ENCODE results near the gene DCAF11. TPM values are rescaled to one million over a fixed set of nuclear protein-coding genes. Genes with fewer than 3 reads are reported as not detected.
A peak's percentile ranks its signal among the peaks of the same experiment; 100 is the strongest.

Gene DCAF11
- total RNA-seq, 1 donor from 2014 or later: 64.9 TPM

DNA sequence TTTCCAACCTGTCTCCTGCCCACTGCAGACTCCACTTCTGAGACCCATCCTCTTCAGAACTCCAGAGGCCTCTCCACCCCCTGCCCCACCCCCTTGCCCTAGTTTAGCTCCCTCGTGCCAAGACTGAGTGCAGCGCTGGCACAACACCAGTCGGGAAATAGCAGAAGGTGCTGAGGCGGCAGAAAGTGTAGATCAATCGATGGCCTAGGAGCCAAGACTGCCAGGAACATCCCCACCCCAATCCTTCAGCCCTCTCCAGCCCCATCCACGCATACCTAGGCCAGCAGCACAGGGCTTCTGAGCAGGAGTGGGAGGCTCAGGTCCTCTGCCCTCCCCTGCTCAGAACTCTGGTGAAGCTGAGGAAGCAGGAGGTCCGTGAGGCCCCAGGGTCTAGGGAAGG lies 42.1 kb upstream of the DCAF11 start:
- intact Hi-C loops (cut with DNase I): no loop called here
- H3K4me3 ChIP-seq: no peak overlapping the region
- no peaks in the 10 kb centered on the region for H3K4me1 ChIP-seq
- DNase-seq (peak; percentile 34), ATAC-seq (peak in 1 of 2 donors; percentile 6)
- TF ChIP-seq, protein P1, sequence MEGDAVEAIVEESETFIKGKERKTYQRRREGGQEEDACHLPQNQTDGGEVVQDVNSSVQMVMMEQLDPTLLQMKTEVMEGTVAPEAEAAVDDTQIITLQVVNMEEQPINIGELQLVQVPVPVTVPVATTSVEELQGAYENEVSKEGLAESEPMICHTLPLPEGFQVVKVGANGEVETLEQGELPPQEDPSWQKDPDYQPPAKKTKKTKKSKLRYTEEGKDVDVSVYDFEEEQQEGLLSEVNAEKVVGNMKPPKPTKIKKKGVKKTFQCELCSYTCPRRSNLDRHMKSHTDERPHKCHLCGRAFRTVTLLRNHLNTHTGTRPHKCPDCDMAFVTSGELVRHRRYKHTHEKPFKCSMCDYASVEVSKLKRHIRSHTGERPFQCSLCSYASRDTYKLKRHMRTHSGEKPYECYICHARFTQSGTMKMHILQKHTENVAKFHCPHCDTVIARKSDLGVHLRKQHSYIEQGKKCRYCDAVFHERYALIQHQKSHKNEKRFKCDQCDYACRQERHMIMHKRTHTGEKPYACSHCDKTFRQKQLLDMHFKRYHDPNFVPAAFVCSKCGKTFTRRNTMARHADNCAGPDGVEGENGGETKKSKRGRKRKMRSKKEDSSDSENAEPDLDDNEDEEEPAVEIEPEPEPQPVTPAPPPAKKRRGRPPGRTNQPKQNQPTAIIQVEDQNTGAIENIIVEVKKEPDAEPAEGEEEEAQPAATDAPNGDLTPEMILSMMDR (IDR thresholded peaks at IDR 0.05): no peak
- no peaks in the 10 kb centered on the region for H3K36me3 ChIP-seq
- H3K27me3 ChIP-seq (ENCODE audit: low read depth): no peaks in the 10 kb centered on the region
- H3K9me3 ChIP-seq: no peaks in the 10 kb centered on the region
- H3K27ac ChIP-seq: no peak overlapping the region

DNA sequence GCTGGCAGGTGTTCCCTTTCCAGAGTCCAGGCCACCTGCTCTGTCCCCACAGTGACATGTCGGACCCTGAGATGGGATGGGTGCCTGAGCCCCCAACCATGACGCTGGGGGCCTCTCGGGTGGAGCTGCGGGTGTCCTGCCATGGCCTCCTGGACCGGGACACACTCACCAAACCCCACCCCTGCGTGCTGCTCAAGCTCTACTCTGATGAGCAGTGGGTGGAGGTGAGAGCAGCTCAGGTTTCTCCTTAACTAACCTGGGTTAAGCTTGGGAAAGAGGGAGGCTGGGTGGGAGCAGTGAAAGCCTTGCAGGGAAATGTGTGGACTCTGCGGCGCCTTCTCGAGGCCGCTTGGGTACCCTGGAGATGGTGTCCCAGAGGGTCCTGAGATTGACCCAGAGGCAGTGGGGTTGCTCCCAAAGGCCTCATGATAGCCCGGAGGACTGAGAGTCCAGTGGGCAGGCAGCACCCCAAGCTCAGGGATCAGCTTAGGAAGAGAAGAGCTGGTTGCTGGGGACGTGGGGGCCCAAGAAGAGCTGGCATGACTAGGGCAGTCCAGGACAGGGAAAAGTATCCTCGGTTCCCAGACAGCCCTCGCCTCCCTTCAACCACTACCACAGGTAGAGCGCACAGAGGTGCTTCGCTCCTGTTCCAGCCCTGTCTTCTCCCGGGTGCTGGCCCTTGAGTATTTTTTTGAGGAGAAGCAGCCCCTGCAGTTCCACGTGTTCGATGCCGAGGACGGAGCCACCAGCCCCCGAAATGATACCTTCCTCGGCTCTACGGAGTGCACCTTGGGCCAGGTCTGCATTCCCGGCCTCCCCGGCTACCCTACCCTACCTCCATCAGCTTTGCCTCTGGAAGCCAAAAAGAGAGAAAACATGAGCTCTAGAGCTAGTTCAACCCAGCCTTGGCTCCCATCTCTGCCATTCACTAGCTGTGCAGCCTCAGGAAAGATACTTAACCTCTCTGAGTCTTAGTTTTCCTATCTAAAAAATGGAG lies 41.4 kb upstream of the DCAF11 start:
- ATAC-seq (no peak), DNase-seq (no peak)
- Histone ChIP-seq H3K27ac (no peak overlapping the region), H3K27me3 (ENCODE audit: low read depth) (no peaks in the 10 kb centered on the region), H3K36me3 (no peaks in the 10 kb centered on the region), H3K4me3 (no peak overlapping the region), H3K9me3 (no peaks in the 10 kb centered on the region), H3K4me1 (no peaks in the 10 kb centered on the region)
- intact Hi-C loops (cut with DNase I): no loop called here
- TF ChIP-seq, protein P1 (IDR thresholded peaks at IDR 0.05): no peak

DNA sequence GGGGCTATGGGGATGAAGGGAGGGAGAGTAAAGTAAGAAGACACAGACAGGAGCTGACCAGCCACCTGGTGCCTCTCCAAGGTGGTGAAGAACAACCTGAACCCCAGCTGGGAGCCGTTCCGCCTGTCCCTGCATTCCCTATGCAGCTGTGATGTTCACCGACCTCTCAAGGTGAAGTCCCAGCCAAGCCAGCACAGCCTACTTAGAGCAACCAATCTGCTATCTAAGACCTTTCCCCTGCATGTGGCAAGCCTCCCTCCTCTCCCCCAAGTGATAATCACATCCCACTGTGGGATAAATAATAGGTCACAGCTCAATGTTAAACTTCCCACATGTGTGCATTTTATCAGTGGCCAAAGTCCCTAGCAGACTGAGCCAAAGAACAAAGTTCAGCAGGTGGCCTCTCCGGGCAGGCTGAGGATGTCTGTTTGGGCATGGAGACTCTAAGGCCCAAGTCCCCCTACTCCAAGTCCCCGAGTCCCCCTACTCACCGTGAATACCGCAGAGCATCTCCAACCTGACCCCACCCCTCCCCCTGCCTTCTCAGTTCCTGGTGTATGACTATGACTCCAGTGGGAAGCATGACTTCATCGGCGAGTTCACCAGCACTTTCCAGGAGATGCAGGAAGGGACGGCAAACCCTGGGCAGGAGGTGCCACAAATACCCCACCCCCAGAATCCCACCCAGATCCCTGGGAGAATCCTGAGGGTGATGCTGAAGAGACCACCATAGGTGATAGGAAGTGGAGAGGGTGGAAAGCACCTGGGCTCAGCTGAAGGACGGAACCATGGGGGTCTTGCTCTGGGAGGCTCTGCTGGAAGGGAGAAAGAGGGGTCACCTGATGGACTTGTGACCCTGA lies 39.7 kb upstream of the DCAF11 start:
- no peaks in the 10 kb centered on the region for H3K4me1 ChIP-seq
- H3K27me3 ChIP-seq (ENCODE audit: low read depth): peaks cover 4% of the 10 kb centered on the region
- H3K27ac ChIP-seq: no peak overlapping the region
- intact Hi-C loops (cut with DNase I): no loop called here
- ATAC-seq (no peak), DNase-seq (no peak)
- H3K9me3 ChIP-seq: no peaks in the 10 kb centered on the region
- no peaks in the 10 kb centered on the region for H3K36me3 ChIP-seq
- TF ChIP-seq, protein P1 (IDR thresholded peaks at IDR 0.05): no peak
- no peak overlapping the region for H3K4me3 ChIP-seq

DNA sequence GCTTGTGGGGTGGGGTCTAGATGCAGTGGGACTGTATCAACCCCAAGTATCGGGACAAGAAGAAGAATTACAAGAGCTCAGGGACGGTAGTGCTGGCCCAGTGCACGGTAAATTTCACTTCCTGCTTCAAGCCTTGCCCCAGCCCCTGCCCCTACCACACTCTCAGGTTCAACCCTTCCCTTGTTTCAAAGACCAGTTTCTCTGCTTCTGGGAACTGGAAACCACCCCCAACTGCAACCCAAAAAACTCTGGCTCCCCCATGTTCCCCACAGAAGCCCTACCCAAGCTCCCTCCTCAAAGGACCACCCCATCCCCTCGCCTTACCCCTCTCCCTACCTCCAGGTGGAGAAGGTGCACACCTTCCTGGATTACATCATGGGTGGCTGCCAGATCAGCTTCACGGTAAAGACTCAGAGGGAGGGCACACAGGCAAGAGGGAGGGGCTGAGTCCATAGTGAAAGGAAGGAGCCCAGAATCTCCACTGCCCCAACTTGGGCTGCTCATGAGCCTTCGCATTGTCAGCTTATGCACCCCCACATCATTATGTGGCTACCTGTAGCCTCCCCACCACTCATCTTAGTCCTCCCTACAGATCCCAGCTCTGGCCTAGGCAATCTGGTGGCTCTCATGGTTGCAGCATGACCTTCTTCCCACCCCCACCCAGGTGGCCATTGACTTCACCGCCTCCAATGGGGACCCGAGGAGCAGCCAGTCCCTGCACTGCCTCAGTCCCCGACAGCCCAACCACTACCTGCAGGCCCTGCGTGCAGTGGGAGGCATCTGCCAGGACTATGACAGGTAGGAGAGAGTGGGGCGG lies 38.9 kb upstream of the DCAF11 start:
- peaks cover 10% of the 10 kb centered on the region for H3K27me3 ChIP-seq (ENCODE audit: low read depth)
- TF ChIP-seq, protein P1 (IDR thresholded peaks at IDR 0.05): no peak
- no peaks in the 10 kb centered on the region for H3K9me3 ChIP-seq
- ATAC-seq: no peak
- H3K4me1 ChIP-seq: peaks cover 4% of the 10 kb centered on the region
- intact Hi-C loops (cut with DNase I): no loop called here
- H3K4me3 ChIP-seq: no peak overlapping the region
- no peaks in the 10 kb centered on the region for H3K36me3 ChIP-seq
- no peak for DNase-seq
- H3K27ac ChIP-seq: no peak overlapping the region

DNA sequence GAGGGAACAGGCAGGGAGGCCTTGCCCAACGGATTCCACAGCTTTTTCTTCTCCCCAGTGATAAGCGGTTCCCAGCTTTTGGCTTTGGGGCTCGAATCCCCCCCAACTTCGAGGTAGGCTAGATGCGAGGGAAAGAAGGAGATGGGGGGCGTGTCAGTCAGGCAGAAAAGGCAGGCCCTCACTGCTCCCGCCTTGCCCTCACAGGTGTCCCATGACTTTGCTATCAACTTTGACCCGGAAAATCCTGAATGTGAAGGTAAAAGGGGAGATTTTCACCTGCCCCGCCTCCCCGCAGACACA lies 38.3 kb upstream of the DCAF11 start:
- ATAC-seq (no peak), DNase-seq (no peak)
- TF ChIP-seq, protein P1 (IDR thresholded peaks at IDR 0.05): no peak
- Histone ChIP-seq H3K27ac (no peak overlapping the region), H3K27me3 (ENCODE audit: low read depth) (peaks cover 15% of the 10 kb centered on the region), H3K9me3 (no peaks in the 10 kb centered on the region), H3K4me3 (no peak overlapping the region), H3K4me1 (peaks cover 7% of the 10 kb centered on the region), H3K36me3 (no peaks in the 10 kb centered on the region)
- intact Hi-C loops (cut with DNase I): no loop called here
